GM18907 (cell line): ENCODE results near the gene CREBBP.

ENCODE experiments used
- ATAC-seq: cut with Tn5 transposase; IDR thresholded peaks from one replicate; pipeline ENCODE4 v1.9.1; 2021; ENCODE audit warnings: mild to moderate bottlenecking, moderate library complexity; ENCODE audit not compliant: unreplicated experiment

Gene CREBBP

GRCh38 chr16:3744018-3744417 lies 136.5 kb downstream of the CREBBP start:
- ATAC-seq, result no peak

- no peak for ATAC-seq
Measured at GRCh38 chr16:3740934-3741333, 139.6 kb downstream of the CREBBP start.

GRCh38 chr16:3740186-3740585 lies 140.3 kb downstream of the CREBBP start:
- no peak for ATAC-seq

- ATAC-seq, result no peak
Measured at GRCh38 chr16:3739636-3740035, 140.9 kb downstream of the CREBBP start.

- no peak for ATAC-seq
Measured at GRCh38 chr16:3738541-3738940, 142.0 kb downstream of the CREBBP start.

- ATAC-seq, result no peak
Measured at GRCh38 chr16:3738128-3738527, 142.4 kb downstream of the CREBBP start.

GRCh38 chr16:3737181-3737580 lies 143.3 kb downstream of the CREBBP start:
- ATAC-seq, result no peak

GRCh38 chr16:3736116-3736515 lies 144.4 kb downstream of the CREBBP start:
- ATAC-seq, result no peak

GRCh38 chr16:3735541-3735940 lies 145.0 kb downstream of the CREBBP start:
- ATAC-seq, result no peak

GRCh38 chr16:3734758-3735221 lies 145.7 kb downstream of the CREBBP start:
- ATAC-seq, result no peak

- no peak for ATAC-seq
Measured at GRCh38 chr16:3734084-3734757, 146.3 kb downstream of the CREBBP start.

GRCh38 chr16:3732171-3732570 lies 148.3 kb downstream of the CREBBP start:
- ATAC-seq, result no peak

GRCh38 chr16:3731126-3731935 lies 149.2 kb downstream of the CREBBP start:
- ATAC-seq, result no peak

- no peak for ATAC-seq
Measured at GRCh38 chr16:3730161-3731125, 150.1 kb downstream of the CREBBP start.

GRCh38 chr16:3729161-3730112 lies 151.1 kb downstream of the CREBBP start:
- no peak for ATAC-seq

- ATAC-seq, result no peak
Measured at GRCh38 chr16:3728424-3729160, 151.9 kb downstream of the CREBBP start.

GRCh38 chr16:3727806-3728381 lies 152.6 kb downstream of the CREBBP start:
- ATAC-seq, result no peak

- no peak for ATAC-seq
Measured at GRCh38 chr16:3726021-3726687, 154.4 kb downstream of the CREBBP start.
